SK-N-MC (cell line): ENCODE measurements around the gene ANP32A.

Experiments used
- FOXP2 ChIP-seq: optimal IDR thresholded peaks from 2 replicates; pipeline ENCODE3; 2011; ENCODE audit warnings: mild to moderate bottlenecking, moderate library complexity; ENCODE audit not compliant: insufficient read depth; ENCODE audit errors: extremely low read length, control extremely low read depth
- POLR2AphosphoS5 ChIP-seq: IDR thresholded peaks from 2 replicates; pipeline ENCODE4 v1.6.1; 2012; ENCODE audit warnings: mild to moderate bottlenecking, low read depth, low read length, borderline replicate concordance

- TF ChIP-seq POLR2AphosphoS5: peak; percentile 31; the same call in 1 of the 2 replicates
- TF ChIP-seq FOXP2: no peak
These were observed 1.8 kb downstream of the ANP32A start for GRCh38 chr15:68818769-68819494.
